CD14-positive monocyte (primary cell): ENCODE measurements around the gene ZNF606. TPM values are rescaled to one million over a fixed set of nuclear protein-coding genes. Genes with fewer than 3 reads are reported as not detected.

ENCODE experiments used
- DNase-seq, 3 donors: peaks; one replicate each; pipeline ENCODE4 v3.0.0-alpha.2; 2011 to 2022
- H2AFZ ChIP-seq: 2 replicates; pipeline ENCODE4 v1.6.0; 2012; ENCODE audit warnings: mild to moderate bottlenecking, low read depth, low read length, inconsistent platforms; ENCODE audit not compliant: insufficient read depth, poor library complexity, severe bottlenecking
- H3K27ac ChIP-seq, 2 donors: 1 replicate in 1 of 2; 2 replicates in 1 of 2; pipeline ENCODE4 v1.5.1; 2012 to 2013; ENCODE audit warnings: low read length in 2 of 2, control low read depth in 1 of 2, inconsistent platforms in 1 of 2, low read depth in 1 of 2, mild to moderate bottlenecking in 1 of 2
- H3K27me3 ChIP-seq, 2 donors: one replicate each; pipeline versions ENCODE4 v1.6.0 to v1.6.1; 2011 to 2013; ENCODE audit warnings: low read length in 2 of 2; ENCODE audit not compliant: control insufficient read depth in 2 of 2, insufficient read depth in 2 of 2
- H3K36me3 ChIP-seq, 2 donors: replicated peaks in 1 of 2; 1 replicate in 1 of 2; 2 replicates in 1 of 2; pipeline versions ENCODE4 v1.5.1 to v1.6.1; 2012 to 2013; ENCODE audit warnings: low read length in 2 of 2, control low read depth in 1 of 2, inconsistent platforms in 1 of 2, mild to moderate bottlenecking in 1 of 2; ENCODE audit not compliant: insufficient read depth in 2 of 2, control insufficient read depth in 1 of 2
- H3K4me1 ChIP-seq, 2 donors: 1 replicate in 1 of 2; 2 replicates in 1 of 2; pipeline versions ENCODE4 v1.5.1 to v1.6.1; 2012 to 2013; ENCODE audit warnings: low read length in 2 of 2, control low read depth in 1 of 2, inconsistent platforms in 1 of 2, mild to moderate bottlenecking in 1 of 2, moderate library complexity in 1 of 2; ENCODE audit not compliant: insufficient read depth in 2 of 2, control insufficient read depth in 1 of 2
- H3K4me2 ChIP-seq: replicated peaks from 2 replicates; pipeline ENCODE3; 2012; ENCODE audit warnings: low read length, moderate library complexity, mild to moderate bottlenecking; ENCODE audit not compliant: poor library complexity, severe bottlenecking; ENCODE audit errors: extremely low read depth
- H3K4me3 ChIP-seq, 3 experiments: fragments of 200-600 bp in 1 of 3; sonication (generic) in 1 of 3; replicated peaks in 1 of 3; 1 replicate in 2 of 3; 2 replicates in 1 of 3; pipeline ENCODE4 v1.5.1; 2011 to 2013; ENCODE audit warnings: low read length in 3 of 3, mild to moderate bottlenecking in 3 of 3, control low read depth in 2 of 3, low read depth in 2 of 3, inconsistent platforms in 1 of 3, moderate library complexity in 1 of 3
- H3K79me2 ChIP-seq: 2 replicates; pipeline ENCODE4 v1.6.0; 2012; ENCODE audit warnings: mild to moderate bottlenecking, control low read depth, inconsistent platforms, low read length, moderate library complexity; ENCODE audit not compliant: insufficient read depth
- H3K9ac ChIP-seq: 2 replicates; pipeline ENCODE4 v1.6.0; 2017; ENCODE audit warnings: low read length, mild to moderate bottlenecking; ENCODE audit not compliant: insufficient read depth, poor library complexity, severe bottlenecking
- H3K9me3 ChIP-seq, 2 donors: replicated peaks in 1 of 2; 1 replicate in 1 of 2; 2 replicates in 1 of 2; pipeline versions ENCODE4 v1.5.1 to v1.6.1; 2012 to 2013; ENCODE audit warnings: low read length in 2 of 2, control low read depth in 1 of 2; ENCODE audit not compliant: control insufficient read depth in 1 of 2, insufficient read depth in 1 of 2
- H4K20me1 ChIP-seq: 2 replicates; pipeline ENCODE4 v1.6.0; 2012; ENCODE audit warnings: mild to moderate bottlenecking, low read length, control low read depth, moderate library complexity; ENCODE audit not compliant: insufficient read depth
- H3K27ac Mint-ChIP-seq, 7 donors: one replicate each; pipeline ENCODE4 v1.8.0; 2020; ENCODE audit warnings: mild to moderate bottlenecking in 7 of 7, mixed read lengths in 7 of 7, moderate library complexity in 6 of 7, inconsistent platforms in 2 of 7
- H3K27me3 Mint-ChIP-seq, 3 donors: one replicate each; pipeline ENCODE4 v1.8.0; 2021 to 2022; ENCODE audit warnings: low read depth in 3 of 3, mild to moderate bottlenecking in 3 of 3, mixed read lengths in 3 of 3, moderate library complexity in 3 of 3, inconsistent platforms in 1 of 3
- H3K36me3 Mint-ChIP-seq, 2 donors: one replicate each; pipeline ENCODE4 v1.8.0; 2020; ENCODE audit warnings: mixed read lengths in 2 of 2, inconsistent platforms in 1 of 2, mild to moderate bottlenecking in 1 of 2
- H3K4me1 Mint-ChIP-seq: one replicate; pipeline ENCODE4 v1.8.0; 2020; ENCODE audit warnings: mild to moderate bottlenecking, mixed read lengths
- H3K4me3 Mint-ChIP-seq, 2 donors: one replicate each; pipeline ENCODE4 v1.8.0; 2020; ENCODE audit warnings: mild to moderate bottlenecking in 2 of 2, mixed read lengths in 2 of 2, moderate library complexity in 1 of 2
- H3K9me3 Mint-ChIP-seq, 7 donors: one replicate each; pipeline ENCODE4 v1.8.0; 2020 to 2022; ENCODE audit warnings: mixed read lengths in 7 of 7, mild to moderate bottlenecking in 6 of 7, moderate library complexity in 6 of 7, inconsistent platforms in 2 of 7
- CTCF ChIP-seq: fragments of 200-600 bp; IDR thresholded peaks from one replicate; pipeline ENCODE4 v1.8.0; 2022; ENCODE audit warnings: antibody characterized with exemption, mild to moderate bottlenecking
- whole genome bisulfite sequencing: methylation state at CpG from one replicate; pipeline ENCODE4 v1.1.5; 2013; ENCODE audit warnings: missing lambda C conversion rate; ENCODE audit not compliant: insufficient coverage; 5-methylcytosine and 5-hydroxymethylcytosine counted together
- intact Hi-C, 2 donors: fragments of 100-400 bp; cut with micrococcal nuclease; formaldehyde crosslinking; loops; one replicate each; pipeline versions ENCODE4 v1.15.0 to v1.15.1; 2023
- polyA plus RNA-seq, 3 donors: library from polyadenylated mRNA; depleted of rRNA in 1 of 3; unstranded in 2 of 3; stranded (reverse) in 1 of 3; fragments of 300-500 nt in 2 of 3; fragments of >200 nt in 1 of 3; fragmentation: Illumina TruSeq in 2 of 3; gene quantifications; 1 replicate in 2 of 3; 2 replicates in 1 of 3; pipeline ENCODE4 v1.2.3, GENCODE V29; 2012 to 2021

ZNF606 gene
- polyA plus RNA-seq, 3 donors: 0.87 to 1.7 (median 1.2) TPM

- Mint-ChIP-seq H3K4me3 (no peak overlapping the region), H3K36me3 (no peaks in the 10 kb centered on the region), H3K9me3 (peaks cover 76 to 100% (median 94%) of the 10 kb centered on the region in 7 donors), H3K27ac (no peak overlapping the region), H3K4me1 (no peaks in the 10 kb centered on the region), H3K27me3 (peaks cover 0 to 9% (median 3%) of the 10 kb centered on the region in 3 donors)
- H3K36me3 ChIP-seq: no peaks in the 10 kb centered on the region
- H3K4me3 ChIP-seq: no peak overlapping the region
- WGBS: 95% methylated on average over 9 of the region's 12 CpGs
- TF ChIP-seq CTCF: no peak
- DNase-seq: no peak
- H3K9ac ChIP-seq: no peak overlapping the region
- no peak overlapping the region for H3K4me2 ChIP-seq
- H3K4me1 ChIP-seq: no peaks in the 10 kb centered on the region
- H4K20me1 ChIP-seq: no peaks in the 10 kb centered on the region
- peaks cover 98 to 99% of the 10 kb centered on the region in 2 donors for H3K9me3 ChIP-seq
- H3K79me2 ChIP-seq: no peaks in the 10 kb centered on the region
- no peaks in the 10 kb centered on the region for H3K27me3 ChIP-seq
- H3K27ac ChIP-seq: no peak overlapping the region
- intact Hi-C loops: no loop called here
- H2AFZ ChIP-seq: no peak overlapping the region
Measured at GRCh38 chr19:58047672-58048071, 45.1 kb upstream of the ZNF606 start.

DNA sequence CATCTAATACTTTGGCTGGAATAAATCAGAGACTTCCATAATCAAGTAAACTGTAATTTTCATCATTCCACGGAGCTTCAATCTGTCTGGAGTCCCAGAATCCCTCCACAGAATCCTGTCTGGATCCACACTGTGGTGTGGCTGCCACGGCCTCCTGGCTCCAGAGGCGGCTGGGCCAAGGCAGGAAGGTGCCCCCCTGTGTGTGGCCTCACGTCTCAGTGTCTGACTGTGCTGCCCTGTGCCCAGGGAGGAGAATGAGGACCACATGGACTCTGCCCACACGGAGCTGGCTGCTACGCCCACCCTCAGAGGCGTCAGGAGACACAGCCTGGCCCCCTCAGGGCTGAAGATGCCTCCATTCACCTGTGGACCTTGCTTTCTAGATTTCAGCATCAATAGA is 44.2 kb upstream of the ZNF606 start:
- Histone ChIP-seq H3K9me3 (peaks cover 96 to 97% of the 10 kb centered on the region in 2 donors), H3K4me1 (no peaks in the 10 kb centered on the region), H3K79me2 (no peaks in the 10 kb centered on the region), H4K20me1 (no peaks in the 10 kb centered on the region), H2AFZ (no peak overlapping the region), H3K9ac (no peak overlapping the region), H3K4me3 (no peak overlapping the region), H3K27me3 (no peaks in the 10 kb centered on the region), H3K36me3 (no peaks in the 10 kb centered on the region), H3K4me2 (no peak overlapping the region), H3K27ac (no peak overlapping the region)
- intact Hi-C loops: no loop called here
- Mint-ChIP-seq H3K4me1 (no peaks in the 10 kb centered on the region), H3K36me3 (no peaks in the 10 kb centered on the region), H3K4me3 (no peak overlapping the region), H3K27ac (no peak overlapping the region), H3K27me3 (peaks cover 1 to 9% (median 3%) of the 10 kb centered on the region in 3 donors), H3K9me3 (peaks cover 75 to 100% (median 94%) of the 10 kb centered on the region in 7 donors)
- no peak for DNase-seq
- 94% methylated on average over 5 of the region's 7 CpGs for WGBS
- TF ChIP-seq CTCF: no peak
